ENCODE data around the gene SHD.
"Not testable (repeated sequence)": the region's sequence is repeated elsewhere in the genome, so short reads cannot be mapped to it uniquely, and the experiment has no call there.

- TF ChIP-seq CTCF (conservative IDR thresholded peaks at IDR 0.05; ENCODE audit: low read depth, low read length); POLR2A (IDR thresholded peaks at IDR 0.05; ENCODE audit: low read depth, low read length); RAD21 (IDR thresholded peaks at IDR 0.05; ENCODE audit: low read length); SMC3 (IDR thresholded peaks at IDR 0.05; ENCODE audit: low read depth, low read length): not testable (repeated sequence)
Observed at GRCh38 chr19:4232139-4232538, 46.9 kb upstream of the SHD start.
